PFSK-1 (cell line): ENCODE results near the gene CLASP2.

Experiments
- FOXP2 ChIP-seq: optimal IDR thresholded peaks from 2 replicates; pipeline ENCODE3; 2011; ENCODE audit warnings: borderline replicate concordance, control low read depth, inconsistent platforms; ENCODE audit not compliant: insufficient read depth; ENCODE audit errors: extremely low read length, extremely low read depth
- POLR2AphosphoS5 ChIP-seq: IDR thresholded peaks from 2 replicates; pipeline ENCODE4 v1.6.1; 2012; ENCODE audit warnings: low read depth, mild to moderate bottlenecking, control low read depth, low read length, moderate library complexity
- SIN3A ChIP-seq: IDR thresholded peaks from 2 replicates; pipeline ENCODE4 v1.6.1; 2012; ENCODE audit warnings: mild to moderate bottlenecking, low read length, moderate library complexity, borderline replicate concordance; ENCODE audit not compliant: insufficient read depth
- TAF1 ChIP-seq: IDR thresholded peaks from 2 replicates; pipeline ENCODE4 v1.6.1; 2012; ENCODE audit warnings: low read length, control low read depth, borderline replicate concordance; ENCODE audit not compliant: insufficient read depth
- TF ChIP-seq, protein P1 (sequence below), 2 experiments: IDR thresholded peaks; 2 replicates each; pipeline versions ENCODE4 v1.6.1 to v1.8.0; 2011 to 2012; ENCODE audit warnings: low read depth in 2 of 2, low read length in 2 of 2, control low read depth in 1 of 2, inconsistent platforms in 1 of 2, mild to moderate bottlenecking in 1 of 2, moderate library complexity in 1 of 2; ENCODE audit not compliant: insufficient read depth in 1 of 2

The CLASP2 gene

DNA sequence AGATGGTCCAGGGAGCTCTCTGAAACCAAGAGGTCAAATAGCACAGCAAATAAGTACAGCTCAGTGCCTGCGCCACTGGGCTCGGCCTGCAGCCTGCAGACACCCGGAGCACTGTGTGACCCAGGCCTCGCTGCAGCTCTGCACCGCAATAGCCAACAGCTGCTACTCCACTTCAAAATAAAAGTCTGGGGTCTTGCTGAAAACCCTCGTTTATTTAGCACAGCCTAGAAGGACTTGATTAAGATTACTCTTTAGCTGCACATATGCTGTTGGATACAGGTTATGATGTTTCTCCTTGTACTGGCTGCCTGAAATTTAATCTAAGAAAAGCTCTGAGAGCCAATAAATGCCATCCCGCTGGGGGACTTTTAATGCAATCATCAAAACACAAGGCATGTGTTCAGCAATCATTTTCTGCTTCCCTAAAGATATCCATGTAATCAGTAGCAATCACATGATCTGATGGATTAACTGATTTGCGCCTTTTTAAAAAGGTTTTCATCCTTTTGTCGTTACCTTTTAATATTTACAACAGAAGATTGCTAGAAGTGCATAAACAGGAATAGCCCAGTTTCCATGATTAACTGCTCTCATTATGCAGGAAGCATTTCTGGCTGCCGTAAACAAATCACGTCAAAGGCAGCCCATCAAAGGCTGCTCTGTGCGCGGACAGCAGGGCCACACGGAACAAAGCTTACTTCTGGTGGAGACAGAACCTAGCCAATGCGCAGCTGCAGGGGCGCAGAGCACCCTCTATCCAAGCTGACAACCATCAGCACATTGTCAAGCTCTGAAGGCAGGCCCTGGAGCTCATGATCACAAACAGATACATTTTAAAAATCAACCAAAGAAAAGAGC, 58.8 kb downstream of the CLASP2 start:
- TF ChIP-seq, protein P1, sequence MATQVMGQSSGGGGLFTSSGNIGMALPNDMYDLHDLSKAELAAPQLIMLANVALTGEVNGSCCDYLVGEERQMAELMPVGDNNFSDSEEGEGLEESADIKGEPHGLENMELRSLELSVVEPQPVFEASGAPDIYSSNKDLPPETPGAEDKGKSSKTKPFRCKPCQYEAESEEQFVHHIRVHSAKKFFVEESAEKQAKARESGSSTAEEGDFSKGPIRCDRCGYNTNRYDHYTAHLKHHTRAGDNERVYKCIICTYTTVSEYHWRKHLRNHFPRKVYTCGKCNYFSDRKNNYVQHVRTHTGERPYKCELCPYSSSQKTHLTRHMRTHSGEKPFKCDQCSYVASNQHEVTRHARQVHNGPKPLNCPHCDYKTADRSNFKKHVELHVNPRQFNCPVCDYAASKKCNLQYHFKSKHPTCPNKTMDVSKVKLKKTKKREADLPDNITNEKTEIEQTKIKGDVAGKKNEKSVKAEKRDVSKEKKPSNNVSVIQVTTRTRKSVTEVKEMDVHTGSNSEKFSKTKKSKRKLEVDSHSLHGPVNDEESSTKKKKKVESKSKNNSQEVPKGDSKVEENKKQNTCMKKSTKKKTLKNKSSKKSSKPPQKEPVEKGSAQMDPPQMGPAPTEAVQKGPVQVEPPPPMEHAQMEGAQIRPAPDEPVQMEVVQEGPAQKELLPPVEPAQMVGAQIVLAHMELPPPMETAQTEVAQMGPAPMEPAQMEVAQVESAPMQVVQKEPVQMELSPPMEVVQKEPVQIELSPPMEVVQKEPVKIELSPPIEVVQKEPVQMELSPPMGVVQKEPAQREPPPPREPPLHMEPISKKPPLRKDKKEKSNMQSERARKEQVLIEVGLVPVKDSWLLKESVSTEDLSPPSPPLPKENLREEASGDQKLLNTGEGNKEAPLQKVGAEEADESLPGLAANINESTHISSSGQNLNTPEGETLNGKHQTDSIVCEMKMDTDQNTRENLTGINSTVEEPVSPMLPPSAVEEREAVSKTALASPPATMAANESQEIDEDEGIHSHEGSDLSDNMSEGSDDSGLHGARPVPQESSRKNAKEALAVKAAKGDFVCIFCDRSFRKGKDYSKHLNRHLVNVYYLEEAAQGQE (IDR thresholded peaks at IDR 0.05; ENCODE audit: insufficient read depth in 1 of 2, low read depth in 2 of 2, low read length in 2 of 2): no peak
- TF ChIP-seq TAF1 (no peak), FOXP2 (peak; percentile 97), SIN3A (0 out of 2 replicates have a peak, but pooled peaks have one; percentile 29), POLR2AphosphoS5 (no peak)

DNA sequence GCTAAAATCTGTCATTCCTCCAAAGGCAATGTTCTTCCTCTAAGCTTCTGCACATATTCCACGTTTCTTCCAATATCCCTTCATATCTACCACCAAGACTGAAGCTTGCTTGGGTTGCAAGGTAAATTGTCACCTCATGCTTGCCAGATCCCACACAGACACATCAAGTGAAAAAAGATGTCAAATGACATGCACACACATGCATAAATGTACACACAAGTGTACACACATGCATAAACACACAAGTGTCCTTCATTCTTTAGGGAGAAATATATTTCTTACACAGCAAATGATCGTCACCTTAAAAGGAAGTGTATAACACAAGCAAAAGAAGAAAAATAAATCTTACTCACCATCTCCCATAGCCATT, 59.4 kb downstream of the CLASP2 start:
- no peak for TF ChIP-seq TAF1

DNA sequence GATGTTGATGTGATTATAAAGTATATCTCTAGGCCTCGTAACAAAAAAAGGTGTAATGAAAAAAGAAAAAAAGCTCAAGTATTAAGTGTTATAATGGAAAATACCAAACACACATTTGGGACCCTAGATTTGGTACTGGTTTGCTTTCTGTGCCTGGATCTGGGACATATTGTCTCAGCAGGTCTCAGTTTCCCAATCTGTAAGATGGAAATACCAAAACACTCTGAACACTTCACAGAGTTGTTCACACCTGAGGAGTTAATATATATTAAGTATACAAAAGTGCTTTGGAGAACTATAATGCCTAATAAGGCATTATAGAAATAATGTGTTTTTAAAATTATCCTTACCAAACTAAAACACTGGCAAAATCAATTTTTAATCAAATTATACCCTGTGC, 60.0 kb downstream of the CLASP2 start:
- TF ChIP-seq TAF1: no peak
- no peak for TF ChIP-seq SIN3A
- TF ChIP-seq POLR2AphosphoS5: no peak
- TF ChIP-seq FOXP2: no peak
- TF ChIP-seq, protein P1 (IDR thresholded peaks at IDR 0.05; ENCODE audit: insufficient read depth in 1 of 2, low read depth in 2 of 2, low read length in 2 of 2): no peak

DNA sequence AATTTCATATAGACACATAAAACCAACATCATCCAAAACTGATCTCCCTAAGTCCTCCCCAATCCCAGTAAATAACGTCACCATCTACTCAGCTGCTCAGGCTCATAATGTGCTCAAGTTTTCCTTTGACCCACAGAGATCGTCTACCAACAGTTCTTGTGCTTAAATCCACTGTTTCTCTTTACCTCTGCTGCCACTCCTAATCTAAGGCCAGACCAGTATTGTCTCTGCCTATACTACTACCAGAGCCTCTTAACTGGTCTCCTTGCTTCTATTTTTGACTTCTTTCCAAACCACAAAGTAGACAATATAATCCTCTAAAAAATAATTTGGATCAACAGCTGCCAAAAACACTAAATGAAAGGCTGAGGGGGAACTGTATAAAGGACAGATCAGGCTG, 65.3 kb downstream of the CLASP2 start:
- TF ChIP-seq POLR2AphosphoS5 (no peak), SIN3A (no peak), FOXP2 (no peak), TAF1 (no peak)
- TF ChIP-seq, protein P1 (IDR thresholded peaks at IDR 0.05; ENCODE audit: insufficient read depth in 1 of 2, low read depth in 2 of 2, low read length in 2 of 2): no peak

DNA sequence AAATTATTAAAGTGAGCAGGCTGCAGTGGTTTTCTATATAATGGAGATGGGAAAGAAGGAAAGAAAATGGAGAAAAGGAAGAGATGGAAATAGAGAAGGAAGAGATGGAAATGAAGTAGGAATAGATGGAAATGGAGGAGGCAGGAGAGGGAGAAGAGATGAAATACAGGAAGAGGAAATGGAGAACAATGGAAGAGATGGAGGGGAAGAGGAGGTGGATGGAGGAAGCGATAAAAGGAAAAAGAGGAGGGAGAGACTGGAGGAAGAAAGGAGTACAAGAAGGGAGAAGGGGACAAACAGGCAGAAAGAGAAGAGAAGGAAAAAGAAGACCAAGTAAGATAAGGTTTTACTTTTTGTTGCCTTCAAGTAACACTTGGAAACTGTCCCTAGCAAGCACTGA, 67.6 kb downstream of the CLASP2 start:
- TF ChIP-seq, protein P1 (IDR thresholded peaks at IDR 0.05; ENCODE audit: insufficient read depth in 1 of 2, low read depth in 2 of 2, low read length in 2 of 2): no peak
- TF ChIP-seq FOXP2: no peak
